ENCODE measurements around the gene MECP2. TPM values are rescaled to one million over a fixed set of nuclear protein-coding genes. Genes with fewer than 3 reads are reported as not detected.

Gene MECP2
- total RNA-seq, 1 experiment from 2014 or later: 88.9 TPM

DNA sequence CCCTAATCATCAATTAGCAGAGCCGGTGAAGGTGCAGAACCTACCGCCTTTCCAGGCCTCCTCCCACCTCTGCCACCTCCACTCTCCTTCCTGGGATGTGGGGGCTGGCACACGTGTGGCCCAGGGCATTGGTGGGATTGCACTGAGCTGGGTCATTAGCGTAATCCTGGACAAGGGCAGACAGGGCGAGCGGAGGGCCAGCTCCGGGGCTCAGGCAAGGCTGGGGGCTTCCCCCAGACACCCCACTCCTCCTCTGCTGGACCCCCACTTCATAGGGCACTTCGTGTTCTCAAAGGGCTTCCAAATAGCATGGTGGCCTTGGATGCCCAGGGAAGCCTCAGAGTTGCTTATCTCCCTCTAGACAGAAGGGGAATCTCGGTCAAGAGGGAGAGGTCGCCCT is 43.2 kb upstream of the MECP2 start:
- no peaks in the 10 kb centered on the region for H3K9me3 ChIP-seq (ENCODE audit: control insufficient read depth, insufficient read depth, low read depth, low read length)
- H3K4me1 ChIP-seq (ENCODE audit: control insufficient read depth, insufficient read depth, low read length): no peaks in the 10 kb centered on the region
- CTCF ChIA-PET: no interaction called here
- intact Hi-C loops (cut with micrococcal nuclease; ENCODE audit: unreplicated experiment) (no loop called here), in situ Hi-C loops (cut with HindIII; ENCODE audit: low pct_unique_long_range_greater_than_20kb, low sequenced_read_pairs) (no loop called here)
- H3K27me3 ChIP-seq (ENCODE audit: control insufficient read depth, insufficient read depth, low read length): no peaks in the 10 kb centered on the region
- BruUV-seq (replicated peaks): no TSS peak
- POLR2A ChIA-PET: no interaction called here
- DNase-seq (ENCODE audit: low read depth, low spot score) (no peak), ATAC-seq (no peak)
- H3K36me3 ChIP-seq (ENCODE audit: control insufficient read depth, insufficient read depth, low read length): no peaks in the 10 kb centered on the region
- no peak for TF ChIP-seq POLR2AphosphoS5 (IDR thresholded peaks at IDR 0.05; ENCODE audit: low read depth, low read length)
- TF ChIP-seq, protein P1, sequence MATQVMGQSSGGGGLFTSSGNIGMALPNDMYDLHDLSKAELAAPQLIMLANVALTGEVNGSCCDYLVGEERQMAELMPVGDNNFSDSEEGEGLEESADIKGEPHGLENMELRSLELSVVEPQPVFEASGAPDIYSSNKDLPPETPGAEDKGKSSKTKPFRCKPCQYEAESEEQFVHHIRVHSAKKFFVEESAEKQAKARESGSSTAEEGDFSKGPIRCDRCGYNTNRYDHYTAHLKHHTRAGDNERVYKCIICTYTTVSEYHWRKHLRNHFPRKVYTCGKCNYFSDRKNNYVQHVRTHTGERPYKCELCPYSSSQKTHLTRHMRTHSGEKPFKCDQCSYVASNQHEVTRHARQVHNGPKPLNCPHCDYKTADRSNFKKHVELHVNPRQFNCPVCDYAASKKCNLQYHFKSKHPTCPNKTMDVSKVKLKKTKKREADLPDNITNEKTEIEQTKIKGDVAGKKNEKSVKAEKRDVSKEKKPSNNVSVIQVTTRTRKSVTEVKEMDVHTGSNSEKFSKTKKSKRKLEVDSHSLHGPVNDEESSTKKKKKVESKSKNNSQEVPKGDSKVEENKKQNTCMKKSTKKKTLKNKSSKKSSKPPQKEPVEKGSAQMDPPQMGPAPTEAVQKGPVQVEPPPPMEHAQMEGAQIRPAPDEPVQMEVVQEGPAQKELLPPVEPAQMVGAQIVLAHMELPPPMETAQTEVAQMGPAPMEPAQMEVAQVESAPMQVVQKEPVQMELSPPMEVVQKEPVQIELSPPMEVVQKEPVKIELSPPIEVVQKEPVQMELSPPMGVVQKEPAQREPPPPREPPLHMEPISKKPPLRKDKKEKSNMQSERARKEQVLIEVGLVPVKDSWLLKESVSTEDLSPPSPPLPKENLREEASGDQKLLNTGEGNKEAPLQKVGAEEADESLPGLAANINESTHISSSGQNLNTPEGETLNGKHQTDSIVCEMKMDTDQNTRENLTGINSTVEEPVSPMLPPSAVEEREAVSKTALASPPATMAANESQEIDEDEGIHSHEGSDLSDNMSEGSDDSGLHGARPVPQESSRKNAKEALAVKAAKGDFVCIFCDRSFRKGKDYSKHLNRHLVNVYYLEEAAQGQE (IDR thresholded peaks at IDR 0.05; ENCODE audit: insufficient read depth in 1 of 2, low read depth in 2 of 2, low read length in 1 of 2): no peak
- TF ChIP-seq TCF7L2 (IDR thresholded peaks at IDR 0.05; ENCODE audit: low read depth, low read length): no peak
- no peak for TF ChIP-seq SIN3A (IDR thresholded peaks at IDR 0.05; ENCODE audit: borderline replicate concordance, insufficient read depth, low read depth, low read length)
- no peak for TF ChIP-seq CTCF (IDR thresholded peaks at IDR 0.05)
- no peak overlapping the region for H3K27ac ChIP-seq (ENCODE audit: low read length)
- H3K4me3 ChIP-seq (ENCODE audit: low read depth in 2 of 2, low read length in 2 of 2): no peak overlapping the region

DNA sequence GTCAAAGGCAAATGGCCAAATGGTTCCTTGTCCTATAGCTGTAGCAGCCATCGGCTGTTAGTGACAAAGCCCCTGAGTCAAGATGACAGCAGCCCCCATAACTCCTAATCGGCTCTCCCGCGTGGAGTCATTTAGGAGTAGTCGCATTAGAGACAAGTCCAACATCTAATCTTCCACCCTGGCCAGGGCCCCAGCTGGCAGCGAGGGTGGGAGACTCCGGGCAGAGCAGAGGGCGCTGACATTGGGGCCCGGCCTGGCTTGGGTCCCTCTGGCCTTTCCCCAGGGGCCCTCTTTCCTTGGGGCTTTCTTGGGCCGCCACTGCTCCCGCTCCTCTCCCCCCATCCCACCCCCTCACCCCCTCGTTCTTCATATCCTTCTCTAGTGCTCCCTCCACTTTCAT is 42.7 kb upstream of the MECP2 start:
- no peaks in the 10 kb centered on the region for H3K9me3 ChIP-seq (ENCODE audit: control insufficient read depth, insufficient read depth, low read depth, low read length)
- H3K27ac ChIP-seq (ENCODE audit: low read length): no peak overlapping the region
- no peak for ATAC-seq
- TF ChIP-seq POLR2AphosphoS5 (IDR thresholded peaks at IDR 0.05; ENCODE audit: low read depth, low read length) (no peak), SIN3A (IDR thresholded peaks at IDR 0.05; ENCODE audit: borderline replicate concordance, insufficient read depth, low read depth, low read length) (no peak), TCF7L2 (IDR thresholded peaks at IDR 0.05; ENCODE audit: low read depth, low read length) (no peak), CTCF (IDR thresholded peaks at IDR 0.05) (no peak)
- TF ChIP-seq, protein P1 (IDR thresholded peaks at IDR 0.05; ENCODE audit: insufficient read depth in 1 of 2, low read depth in 2 of 2, low read length in 1 of 2): no peak
- ChIA-PET CTCF (no interaction called here), POLR2A (no interaction called here)
- no peaks in the 10 kb centered on the region for H3K4me1 ChIP-seq (ENCODE audit: control insufficient read depth, insufficient read depth, low read length)
- no peaks in the 10 kb centered on the region for H3K27me3 ChIP-seq (ENCODE audit: control insufficient read depth, insufficient read depth, low read length)
- BruUV-seq (replicated peaks): no TSS peak
- no peak for DNase-seq (ENCODE audit: low read depth, low spot score)
- intact Hi-C loops (cut with micrococcal nuclease; ENCODE audit: unreplicated experiment) (no loop called here), in situ Hi-C loops (cut with HindIII; ENCODE audit: low pct_unique_long_range_greater_than_20kb, low sequenced_read_pairs) (no loop called here)
- no peaks in the 10 kb centered on the region for H3K36me3 ChIP-seq (ENCODE audit: control insufficient read depth, insufficient read depth, low read length)
- H3K4me3 ChIP-seq (ENCODE audit: low read depth in 2 of 2, low read length in 2 of 2): no peak overlapping the region
